Measurements from ENCODE around the gene MAB21L4. TPM values are rescaled to one million over a fixed set of nuclear protein-coding genes. Genes with fewer than 3 reads are reported as not detected.

MAB21L4 gene
- total RNA-seq, 1 experiment from 2014 or later, result 0.21 TPM

- CTCF ChIA-PET, result no interaction called here
- Histone ChIP-seq H3K27me3 (ENCODE audit: control insufficient read depth, insufficient read depth, low read length) (no peaks in the 10 kb centered on the region), H3K9me3 (ENCODE audit: control insufficient read depth, insufficient read depth, low read depth, low read length) (no peaks in the 10 kb centered on the region), H3K36me3 (ENCODE audit: control insufficient read depth, insufficient read depth, low read length) (no peaks in the 10 kb centered on the region), H3K4me3 (ENCODE audit: low read depth in 2 of 2, low read length in 2 of 2) (no peak overlapping the region), H3K27ac (ENCODE audit: low read length) (no peak overlapping the region), H3K4me1 (ENCODE audit: control insufficient read depth, insufficient read depth, low read length) (peaks cover 6% of the 10 kb centered on the region)
- BruUV-seq (replicated peaks), result no TSS peak
- intact Hi-C loops (cut with micrococcal nuclease; ENCODE audit: unreplicated experiment), result no loop called here
- POLR2A ChIA-PET, result no interaction called here
- ATAC-seq (no peak), DNase-seq (ENCODE audit: low read depth, low spot score) (no peak)
- no peak for TF ChIP-seq POLR2AphosphoS5 (IDR thresholded peaks at IDR 0.05; ENCODE audit: low read depth, low read length)
- TF ChIP-seq SIN3A (IDR thresholded peaks at IDR 0.05; ENCODE audit: borderline replicate concordance, insufficient read depth, low read depth, low read length), result no peak
- TF ChIP-seq TCF7L2 (IDR thresholded peaks at IDR 0.05; ENCODE audit: low read depth, low read length), result no peak
- TF ChIP-seq REST (IDR thresholded peaks at IDR 0.05; ENCODE audit: insufficient read depth in 1 of 2, low read depth in 2 of 2, low read length in 1 of 2), result no peak
- no peak for TF ChIP-seq CTCF (IDR thresholded peaks at IDR 0.05)
- in situ Hi-C loops (cut with HindIII; ENCODE audit: low pct_unique_long_range_greater_than_20kb, low sequenced_read_pairs), result no loop called here
Observed at GRCh38 chr2:240894006-240894405, 1.9 kb downstream of the MAB21L4 start.

DNA sequence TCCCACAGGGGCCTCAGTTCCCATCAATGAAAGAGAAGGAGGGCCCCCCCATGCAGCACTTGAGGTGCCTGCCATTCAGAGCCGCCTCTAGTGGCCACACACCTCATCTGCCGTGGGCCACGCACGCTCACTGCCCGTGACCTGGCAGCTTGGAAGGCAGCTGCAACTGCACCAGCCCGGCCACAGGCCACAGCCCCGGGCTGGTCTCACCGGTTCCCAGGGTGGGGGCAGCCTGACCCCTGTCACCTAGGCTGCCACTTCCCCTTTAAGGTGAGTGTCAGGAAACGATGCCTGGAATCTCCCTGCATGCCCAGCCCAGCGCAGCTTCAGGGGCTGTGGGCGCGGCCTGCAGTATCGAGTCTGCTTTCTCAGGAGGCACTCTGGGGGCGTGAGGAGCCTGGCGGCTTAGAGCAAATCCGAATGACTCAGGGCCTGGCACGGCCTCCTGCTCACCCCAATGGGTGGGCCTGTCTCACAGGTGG is 2.6 kb downstream of the MAB21L4 start:
- ATAC-seq (peak; percentile 39; the same call in 1 of the 2 replicates), DNase-seq (ENCODE audit: low read depth, low spot score) (no peak)
- no peak overlapping the region for H3K4me3 ChIP-seq (ENCODE audit: low read depth in 2 of 2, low read length in 2 of 2)
- intact Hi-C loops (cut with micrococcal nuclease; ENCODE audit: unreplicated experiment) (no loop called here), in situ Hi-C loops (cut with HindIII; ENCODE audit: low pct_unique_long_range_greater_than_20kb, low sequenced_read_pairs) (no loop called here)
- ChIA-PET CTCF (no interaction called here), POLR2A (no interaction called here)
- no peaks in the 10 kb centered on the region for H3K36me3 ChIP-seq (ENCODE audit: control insufficient read depth, insufficient read depth, low read length)
- BruUV-seq (replicated peaks), result no TSS peak
- H3K27me3 ChIP-seq (ENCODE audit: control insufficient read depth, insufficient read depth, low read length), result no peaks in the 10 kb centered on the region
- TF ChIP-seq REST (IDR thresholded peaks at IDR 0.05; ENCODE audit: insufficient read depth in 1 of 2, low read depth in 2 of 2, low read length in 1 of 2) (no peak), CTCF (IDR thresholded peaks at IDR 0.05) (no peak), SIN3A (IDR thresholded peaks at IDR 0.05; ENCODE audit: borderline replicate concordance, insufficient read depth, low read depth, low read length) (no peak), POLR2AphosphoS5 (IDR thresholded peaks at IDR 0.05; ENCODE audit: low read depth, low read length) (no peak), TCF7L2 (IDR thresholded peaks at IDR 0.05; ENCODE audit: low read depth, low read length) (no peak)
- peaks cover 6% of the 10 kb centered on the region for H3K4me1 ChIP-seq (ENCODE audit: control insufficient read depth, insufficient read depth, low read length)
- H3K9me3 ChIP-seq (ENCODE audit: control insufficient read depth, insufficient read depth, low read depth, low read length), result no peaks in the 10 kb centered on the region
- no peak overlapping the region for H3K27ac ChIP-seq (ENCODE audit: low read length)
